Neural crest cell (in vitro differentiated cells): Measurements from ENCODE around the gene NT5C1A. TPM values are rescaled to one million over a fixed set of nuclear protein-coding genes. Genes with fewer than 3 reads are reported as not detected.

Experiments used
- DNase-seq: peaks from one replicate; pipeline ENCODE4 v3.0.0; 2021; ENCODE audit warnings: low read depth, mixed read lengths, low spot score
- H3K27ac Mint-ChIP-seq: one replicate; pipeline ENCODE4 v1.8.0; 2021; ENCODE audit warnings: mild to moderate bottlenecking, mixed read lengths; ENCODE audit not compliant: unreplicated experiment
- H3K27me3 Mint-ChIP-seq: 2 replicates; pipeline ENCODE4 v1.8.0; 2021; ENCODE audit warnings: low read depth, mild to moderate bottlenecking, mixed read lengths
- H3K36me3 Mint-ChIP-seq: 2 replicates; pipeline ENCODE4 v1.8.0; 2021; ENCODE audit warnings: low read depth, mild to moderate bottlenecking, mixed read lengths
- H3K4me1 Mint-ChIP-seq: 2 replicates; pipeline ENCODE4 v1.8.0; 2021; ENCODE audit warnings: mixed read lengths
- H3K4me3 Mint-ChIP-seq: one replicate; pipeline ENCODE4 v1.8.0; 2021; ENCODE audit warnings: mild to moderate bottlenecking, mixed read lengths
- H3K9me3 Mint-ChIP-seq: 2 replicates; pipeline ENCODE4 v1.8.0; 2021; ENCODE audit warnings: mixed read lengths
- total RNA-seq: library from RNA; stranded (reverse); gene quantifications from 2 replicates; pipeline ENCODE4 v1.2.1, GENCODE V29; 2021
- TF ChIP-seq, protein P1 (sequence below): fragments of 200-600 bp; sonication (generic); conservative IDR thresholded peaks from 2 replicates; pipeline ENCODE4 v1.5.0; 2021; ENCODE audit warnings: antibody characterized with exemption, mild to moderate bottlenecking

NT5C1A gene
- total RNA-seq, 1 donor from 2014 or later: not detected

DNA sequence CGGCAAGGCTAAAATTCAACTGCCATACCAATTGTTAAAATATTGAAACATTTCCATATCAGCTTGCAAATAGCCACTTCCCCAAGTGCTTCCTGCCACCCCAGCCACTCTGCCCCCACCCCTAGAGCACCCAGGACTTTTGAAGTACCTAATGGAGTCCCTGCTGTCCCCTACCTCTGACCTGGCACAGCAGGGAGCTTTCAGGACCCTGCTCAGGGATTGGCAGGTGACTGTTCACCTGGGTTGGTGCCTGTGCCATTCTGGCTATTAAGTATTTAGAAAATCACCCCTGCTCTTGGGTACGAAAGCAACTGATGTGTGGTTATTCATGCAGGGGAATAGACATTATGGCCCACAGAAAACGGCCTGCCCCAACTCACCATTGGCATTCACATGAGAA lies 28.4 kb upstream of the NT5C1A start:
- TF ChIP-seq, protein P1, sequence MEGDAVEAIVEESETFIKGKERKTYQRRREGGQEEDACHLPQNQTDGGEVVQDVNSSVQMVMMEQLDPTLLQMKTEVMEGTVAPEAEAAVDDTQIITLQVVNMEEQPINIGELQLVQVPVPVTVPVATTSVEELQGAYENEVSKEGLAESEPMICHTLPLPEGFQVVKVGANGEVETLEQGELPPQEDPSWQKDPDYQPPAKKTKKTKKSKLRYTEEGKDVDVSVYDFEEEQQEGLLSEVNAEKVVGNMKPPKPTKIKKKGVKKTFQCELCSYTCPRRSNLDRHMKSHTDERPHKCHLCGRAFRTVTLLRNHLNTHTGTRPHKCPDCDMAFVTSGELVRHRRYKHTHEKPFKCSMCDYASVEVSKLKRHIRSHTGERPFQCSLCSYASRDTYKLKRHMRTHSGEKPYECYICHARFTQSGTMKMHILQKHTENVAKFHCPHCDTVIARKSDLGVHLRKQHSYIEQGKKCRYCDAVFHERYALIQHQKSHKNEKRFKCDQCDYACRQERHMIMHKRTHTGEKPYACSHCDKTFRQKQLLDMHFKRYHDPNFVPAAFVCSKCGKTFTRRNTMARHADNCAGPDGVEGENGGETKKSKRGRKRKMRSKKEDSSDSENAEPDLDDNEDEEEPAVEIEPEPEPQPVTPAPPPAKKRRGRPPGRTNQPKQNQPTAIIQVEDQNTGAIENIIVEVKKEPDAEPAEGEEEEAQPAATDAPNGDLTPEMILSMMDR: no peak
- H3K4me3 Mint-ChIP-seq: no peak overlapping the region
- H3K27ac Mint-ChIP-seq: no peak overlapping the region
- no peak for DNase-seq
- peaks cover 48% of the 10 kb centered on the region for H3K27me3 Mint-ChIP-seq
- no peaks in the 10 kb centered on the region for H3K9me3 Mint-ChIP-seq
- H3K36me3 Mint-ChIP-seq: no peaks in the 10 kb centered on the region
- peaks cover 14% of the 10 kb centered on the region for H3K4me1 Mint-ChIP-seq

DNA sequence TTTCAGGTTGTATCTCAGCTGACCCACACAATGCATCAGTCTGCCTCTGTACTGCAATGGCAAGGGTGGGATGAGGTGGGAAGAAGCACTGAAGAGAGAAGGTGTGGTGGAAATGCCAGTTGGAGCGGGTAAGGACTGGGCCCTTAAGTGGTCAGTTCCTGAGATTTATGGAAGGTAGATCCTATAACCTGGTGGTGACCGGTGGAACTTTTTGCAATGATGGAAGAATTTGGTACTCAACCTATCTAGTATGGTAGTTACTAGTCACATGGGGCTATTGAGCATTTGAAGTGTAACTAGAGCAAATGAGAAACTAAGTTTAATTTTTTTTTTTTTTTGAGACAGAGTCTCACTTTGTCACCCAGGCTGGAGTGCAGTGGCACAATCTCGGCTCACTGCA lies 27.5 kb upstream of the NT5C1A start:
- Mint-ChIP-seq H3K36me3 (no peaks in the 10 kb centered on the region), H3K27me3 (peaks cover 57% of the 10 kb centered on the region), H3K27ac (no peak overlapping the region), H3K4me3 (no peak overlapping the region), H3K4me1 (peaks cover 14% of the 10 kb centered on the region), H3K9me3 (no peaks in the 10 kb centered on the region)
- TF ChIP-seq, protein P1: no peak
- DNase-seq: no peak

DNA sequence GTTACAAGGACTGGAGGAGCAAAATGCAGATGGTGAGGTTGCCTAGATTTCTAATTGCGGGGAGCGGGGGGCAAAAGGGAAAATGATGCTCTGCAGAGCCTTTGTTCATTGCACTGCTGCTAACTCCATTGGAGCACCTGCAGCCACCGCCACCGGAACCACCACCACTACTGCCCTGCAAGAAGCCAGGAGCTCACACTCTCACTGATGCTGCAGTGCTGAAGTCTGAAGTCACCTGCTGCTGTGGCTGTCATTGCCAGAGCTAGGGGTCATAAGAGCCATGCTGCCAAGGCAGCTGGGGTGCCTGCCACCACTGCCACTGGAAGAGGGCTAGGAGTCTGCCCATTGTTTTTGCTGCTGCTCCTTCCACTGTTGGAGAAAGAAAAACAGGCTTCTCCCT lies 26.7 kb upstream of the NT5C1A start:
- DNase-seq: no peak
- Mint-ChIP-seq H3K27me3 (peaks cover 65% of the 10 kb centered on the region), H3K4me3 (no peak overlapping the region), H3K9me3 (no peaks in the 10 kb centered on the region), H3K36me3 (no peaks in the 10 kb centered on the region), H3K4me1 (peaks cover 14% of the 10 kb centered on the region), H3K27ac (no peak overlapping the region)
- TF ChIP-seq, protein P1: no peak

DNA sequence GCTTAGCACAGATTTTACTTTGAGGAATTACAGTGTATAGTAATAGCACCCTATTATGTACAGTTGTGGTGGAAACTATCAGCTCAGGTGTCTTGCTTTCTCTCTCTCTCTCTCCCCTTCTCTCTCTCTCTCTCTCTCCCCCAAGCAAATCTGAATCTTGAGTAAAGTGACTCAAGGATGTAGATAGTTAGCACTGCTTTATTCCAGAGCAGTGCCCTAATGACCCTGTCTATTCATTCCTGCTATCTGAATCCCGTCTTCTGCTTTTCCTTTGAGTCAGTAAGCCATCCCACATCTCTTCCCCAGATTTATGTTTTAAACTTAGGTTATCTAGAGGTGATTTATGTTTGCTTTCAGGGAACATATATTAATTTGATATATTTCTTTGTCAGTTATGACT lies 24.5 kb upstream of the NT5C1A start:
- Mint-ChIP-seq H3K4me3 (no peak overlapping the region), H3K4me1 (peaks cover 7% of the 10 kb centered on the region), H3K36me3 (no peaks in the 10 kb centered on the region), H3K27me3 (peaks cover 83% of the 10 kb centered on the region), H3K9me3 (no peaks in the 10 kb centered on the region), H3K27ac (no peak overlapping the region)
- TF ChIP-seq, protein P1: no peak
- DNase-seq: no peak

DNA sequence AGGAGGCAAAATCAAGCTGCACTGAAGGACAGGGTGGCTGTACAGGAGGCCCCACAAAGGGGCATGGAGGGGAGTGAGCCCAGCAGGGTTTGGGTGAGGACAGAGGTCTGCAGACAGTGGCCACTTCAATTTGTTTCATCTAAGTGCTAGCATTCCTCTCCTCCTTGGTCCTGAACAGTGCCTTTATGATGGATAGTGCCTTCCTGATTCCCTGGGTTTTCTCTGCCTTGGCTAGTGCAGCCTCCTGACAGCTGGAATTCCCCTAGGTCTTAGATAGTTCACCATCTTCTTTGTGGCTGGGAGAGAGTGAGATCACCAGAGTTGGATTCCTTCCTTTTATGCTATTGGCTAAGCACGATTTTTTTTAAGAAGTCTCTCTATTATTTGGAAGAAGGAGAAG lies 23.1 kb upstream of the NT5C1A start:
- Mint-ChIP-seq H3K4me3 (no peak overlapping the region), H3K4me1 (peaks cover 6% of the 10 kb centered on the region), H3K27me3 (peaks cover 91% of the 10 kb centered on the region), H3K9me3 (no peaks in the 10 kb centered on the region), H3K27ac (no peak overlapping the region), H3K36me3 (no peaks in the 10 kb centered on the region)
- TF ChIP-seq, protein P1: no peak
- DNase-seq: no peak

DNA sequence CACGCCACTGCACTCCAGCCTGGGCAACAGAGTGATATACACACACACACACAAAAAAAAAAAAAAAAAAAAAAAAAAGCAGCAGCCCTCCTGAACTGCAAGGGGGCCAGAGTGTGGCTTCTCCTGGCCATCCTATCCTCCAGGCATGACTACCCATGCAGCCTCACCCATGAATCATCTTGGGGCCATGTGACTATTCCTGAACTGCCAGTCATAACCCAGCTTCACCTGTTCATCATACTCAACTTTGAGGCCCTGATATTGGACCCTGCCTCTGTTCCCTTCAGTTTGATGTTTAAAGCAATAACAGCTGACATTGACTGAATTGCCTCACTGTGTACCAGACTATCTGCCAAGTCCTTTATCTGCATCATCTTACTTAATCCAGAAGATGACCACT lies 22.1 kb upstream of the NT5C1A start:
- Mint-ChIP-seq H3K36me3 (no peaks in the 10 kb centered on the region), H3K4me1 (peaks cover 15% of the 10 kb centered on the region), H3K27ac (no peak overlapping the region), H3K9me3 (no peaks in the 10 kb centered on the region), H3K4me3 (no peak overlapping the region), H3K27me3 (peaks cover 96% of the 10 kb centered on the region)
- no peak for DNase-seq
- TF ChIP-seq, protein P1: no peak
